ENCODE measurements around the gene PLA2G4A. TPM values are rescaled to one million over a fixed set of nuclear protein-coding genes. Genes with fewer than 3 reads are reported as not detected.

Gene PLA2G4A
- polyA plus RNA-seq, 1 experiment: 0.48 TPM

DNA sequence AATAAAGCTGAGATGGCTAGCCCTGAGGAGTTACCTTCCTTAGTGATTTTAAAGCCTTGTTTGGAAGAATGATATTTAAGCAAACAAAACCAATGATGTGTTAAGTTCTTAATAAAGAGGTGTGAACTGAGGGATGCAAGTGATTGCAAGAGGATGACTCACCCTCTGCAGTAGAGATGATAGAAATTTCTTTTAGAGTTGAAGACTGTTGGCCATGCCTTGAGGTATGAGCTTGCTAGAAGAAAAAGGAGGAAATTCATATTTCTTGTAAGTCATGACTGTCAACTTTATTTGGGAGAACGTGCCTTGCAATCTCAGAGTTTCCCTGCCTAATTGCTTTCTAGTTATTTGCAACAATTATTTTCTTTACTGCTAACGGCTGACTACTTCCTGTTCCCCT lies 94.7 kb downstream of the PLA2G4A start:
- no peak for DNase-seq (ENCODE audit: low read depth)
- no peak overlapping the region for H3K4me3 ChIP-seq (ENCODE audit: low read depth, low read length)
- ChIA-PET CTCF (interaction anchor here (1.9 kb wide), 1 partner anchor 63 kb away, joined by 6 read pairs; no protein-coding TSS in a partner anchor), POLR2A (no interaction called here)
- TF ChIP-seq, protein P1, sequence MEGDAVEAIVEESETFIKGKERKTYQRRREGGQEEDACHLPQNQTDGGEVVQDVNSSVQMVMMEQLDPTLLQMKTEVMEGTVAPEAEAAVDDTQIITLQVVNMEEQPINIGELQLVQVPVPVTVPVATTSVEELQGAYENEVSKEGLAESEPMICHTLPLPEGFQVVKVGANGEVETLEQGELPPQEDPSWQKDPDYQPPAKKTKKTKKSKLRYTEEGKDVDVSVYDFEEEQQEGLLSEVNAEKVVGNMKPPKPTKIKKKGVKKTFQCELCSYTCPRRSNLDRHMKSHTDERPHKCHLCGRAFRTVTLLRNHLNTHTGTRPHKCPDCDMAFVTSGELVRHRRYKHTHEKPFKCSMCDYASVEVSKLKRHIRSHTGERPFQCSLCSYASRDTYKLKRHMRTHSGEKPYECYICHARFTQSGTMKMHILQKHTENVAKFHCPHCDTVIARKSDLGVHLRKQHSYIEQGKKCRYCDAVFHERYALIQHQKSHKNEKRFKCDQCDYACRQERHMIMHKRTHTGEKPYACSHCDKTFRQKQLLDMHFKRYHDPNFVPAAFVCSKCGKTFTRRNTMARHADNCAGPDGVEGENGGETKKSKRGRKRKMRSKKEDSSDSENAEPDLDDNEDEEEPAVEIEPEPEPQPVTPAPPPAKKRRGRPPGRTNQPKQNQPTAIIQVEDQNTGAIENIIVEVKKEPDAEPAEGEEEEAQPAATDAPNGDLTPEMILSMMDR (IDR thresholded peaks at IDR 0.05; ENCODE audit: insufficient read depth, low read depth, low read length): no peak
- H3K27me3 ChIP-seq (ENCODE audit: control insufficient read depth, insufficient read depth, low read length): no peaks in the 10 kb centered on the region
- no peaks in the 10 kb centered on the region for H3K36me3 ChIP-seq (ENCODE audit: control insufficient read depth, insufficient read depth, low read length)

DNA sequence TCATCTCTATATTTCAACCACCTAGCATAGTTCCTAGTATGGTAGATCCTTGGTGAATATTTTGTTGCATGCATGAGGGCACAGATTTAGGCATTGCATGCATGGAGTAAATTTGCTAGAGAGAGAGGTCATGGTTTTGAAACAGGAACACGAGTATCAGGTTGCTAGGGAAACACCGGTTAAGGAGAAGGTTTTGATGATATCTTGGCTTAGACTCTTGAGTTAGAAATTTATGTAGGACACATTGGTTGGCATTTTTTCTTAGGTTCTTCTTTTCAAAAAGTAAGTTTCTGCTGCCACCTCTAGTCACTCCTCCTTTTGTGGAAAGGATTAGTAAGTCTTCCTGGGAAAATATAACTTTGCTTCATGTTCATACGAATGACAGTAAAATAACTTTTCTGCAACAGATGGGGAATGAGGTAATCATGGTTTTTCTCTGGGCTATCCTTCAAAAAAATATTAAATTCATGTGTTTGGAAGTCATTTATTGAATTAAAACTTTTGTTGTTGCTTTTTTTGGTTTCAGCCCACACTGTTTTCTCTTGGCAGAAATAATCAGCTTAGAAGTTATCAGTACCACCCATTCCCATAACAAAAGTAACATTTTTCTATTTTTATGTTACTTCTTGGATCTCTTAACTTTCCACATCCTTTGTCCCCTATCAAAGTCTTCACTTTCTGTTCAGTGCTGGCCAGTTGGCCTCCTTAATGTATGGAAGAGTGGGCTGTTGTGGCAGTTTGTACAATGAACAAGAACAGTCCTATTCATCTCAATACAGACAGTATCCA lies 97.3 kb downstream of the PLA2G4A start:
- H3K4me3 ChIP-seq (ENCODE audit: low read depth, low read length): no peak overlapping the region
- DNase-seq (ENCODE audit: low read depth): peak; percentile 82
- no peaks in the 10 kb centered on the region for H3K27me3 ChIP-seq (ENCODE audit: control insufficient read depth, insufficient read depth, low read length)
- ChIA-PET CTCF (no interaction called here), POLR2A (no interaction called here)
- TF ChIP-seq, protein P1 (IDR thresholded peaks at IDR 0.05; ENCODE audit: insufficient read depth, low read depth, low read length): no peak
- no peaks in the 10 kb centered on the region for H3K36me3 ChIP-seq (ENCODE audit: control insufficient read depth, insufficient read depth, low read length)

DNA sequence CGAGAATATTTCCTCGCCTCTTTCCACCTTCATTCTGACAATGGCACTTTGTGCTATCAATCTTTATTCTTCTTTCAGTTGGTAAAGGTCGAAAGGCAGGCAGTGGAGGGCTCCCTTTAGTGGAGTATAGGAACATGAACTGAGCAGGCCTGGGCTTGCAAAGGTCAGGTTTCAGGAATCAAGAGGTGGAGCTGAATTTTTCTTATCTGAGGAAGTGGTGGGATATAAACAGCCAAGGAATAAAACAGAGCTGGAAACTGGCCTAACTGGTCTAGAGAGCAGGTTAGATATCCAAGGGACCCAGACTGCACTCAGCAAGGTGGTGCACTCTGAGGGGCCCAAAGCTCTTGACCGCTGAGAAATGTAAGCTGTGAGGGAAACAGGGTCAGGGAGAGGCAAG lies 99.1 kb downstream of the PLA2G4A start:
- TF ChIP-seq, protein P1 (IDR thresholded peaks at IDR 0.05; ENCODE audit: insufficient read depth, low read depth, low read length): no peak
- no peak for DNase-seq (ENCODE audit: low read depth)
- no peak overlapping the region for H3K4me3 ChIP-seq (ENCODE audit: low read depth, low read length)
- POLR2A ChIA-PET: no interaction called here
- no peaks in the 10 kb centered on the region for H3K27me3 ChIP-seq (ENCODE audit: control insufficient read depth, insufficient read depth, low read length)
- CTCF ChIA-PET: interaction anchor here (0.6 to 1.6 kb wide), 2 partner anchors 11 to 526 kb away, joined by 3 to 6 read pairs; no protein-coding TSS in a partner anchor
- no peaks in the 10 kb centered on the region for H3K36me3 ChIP-seq (ENCODE audit: control insufficient read depth, insufficient read depth, low read length)

DNA sequence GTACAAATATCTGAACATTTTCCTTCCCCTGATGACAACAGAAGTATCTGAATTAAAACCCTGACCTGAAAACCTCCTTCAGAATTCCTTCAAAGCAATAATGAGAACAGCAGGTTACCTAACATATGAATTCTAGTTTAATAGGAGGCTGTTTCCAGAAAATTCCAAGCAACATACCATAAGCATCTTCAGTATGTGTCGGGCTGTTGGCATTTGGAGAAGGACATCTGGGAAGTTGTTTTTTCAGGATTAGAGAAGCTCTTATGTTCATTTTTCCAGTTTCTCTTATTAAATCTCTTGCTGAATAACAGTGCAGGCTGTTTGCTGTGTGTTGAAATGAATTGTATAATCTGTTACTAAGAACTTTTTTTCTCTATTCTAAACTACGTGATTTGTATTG lies 101.5 kb downstream of the PLA2G4A start:
- ChIA-PET POLR2A (no interaction called here), CTCF (interaction anchor here (0.8 to 2.0 kb wide), 2 partner anchors 10 to 13 kb away, joined by 3 to 11 read pairs; no protein-coding TSS in a partner anchor)
- peak; percentile 27 for DNase-seq (ENCODE audit: low read depth)
- H3K4me3 ChIP-seq (ENCODE audit: low read depth, low read length): no peak overlapping the region
- H3K36me3 ChIP-seq (ENCODE audit: control insufficient read depth, insufficient read depth, low read length): no peaks in the 10 kb centered on the region
- no peaks in the 10 kb centered on the region for H3K27me3 ChIP-seq (ENCODE audit: control insufficient read depth, insufficient read depth, low read length)
- TF ChIP-seq, protein P1 (IDR thresholded peaks at IDR 0.05; ENCODE audit: insufficient read depth, low read depth, low read length): no peak

DNA sequence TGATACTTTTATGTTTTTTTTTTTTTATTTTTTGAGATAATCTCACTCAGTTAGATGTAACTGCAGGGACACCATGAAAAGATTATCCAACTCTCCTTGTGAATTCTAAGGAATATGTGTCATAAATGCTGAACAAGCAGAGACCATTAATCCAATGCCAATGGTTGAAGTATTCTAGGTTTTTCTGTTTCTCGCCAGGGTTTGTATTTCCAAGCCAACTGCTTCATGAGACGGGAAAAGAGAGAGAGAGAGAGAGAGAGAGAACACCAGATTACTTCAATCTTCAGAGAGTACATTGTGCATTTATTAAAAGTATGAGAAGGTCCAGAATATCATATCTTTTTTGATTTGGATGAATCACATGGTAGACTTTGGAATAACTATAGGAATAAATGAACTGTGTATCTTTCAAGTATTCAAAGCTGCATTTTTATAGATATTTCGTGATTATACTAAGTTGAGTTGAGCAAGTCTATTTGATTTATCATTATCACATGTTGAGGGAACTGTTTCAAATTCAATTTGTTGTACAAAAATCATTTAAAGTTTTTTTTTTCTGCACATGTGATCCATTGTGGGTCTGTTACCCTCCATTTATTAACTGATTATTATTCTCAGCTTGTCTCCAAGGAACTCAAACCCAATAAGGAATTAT lies 108.4 kb downstream of the PLA2G4A start:
- DNase-seq (ENCODE audit: low read depth): no peak
- CTCF ChIA-PET: interaction anchor here (0.6 to 1.1 kb wide), 5 partner anchors 12 to 1007 kb away, joined by 3 to 4 read pairs (median 4); no protein-coding TSS in a partner anchor

More for the DNA sequence above, 108.4 kb downstream of the PLA2G4A start:
- TF ChIP-seq, protein P1 (IDR thresholded peaks at IDR 0.05; ENCODE audit: insufficient read depth, low read depth, low read length): no peak
- no peak overlapping the region for H3K4me3 ChIP-seq (ENCODE audit: low read depth, low read length)
- H3K36me3 ChIP-seq (ENCODE audit: control insufficient read depth, insufficient read depth, low read length): no peaks in the 10 kb centered on the region
- no peaks in the 10 kb centered on the region for H3K27me3 ChIP-seq (ENCODE audit: control insufficient read depth, insufficient read depth, low read length)
- POLR2A ChIA-PET: no interaction called here
